ENCODE measurements around the gene UXS1.

- TF ChIP-seq CTCF (conservative IDR thresholded peaks at IDR 0.05; ENCODE audit: low read length) (no peak), EZH2phosphoT487 (IDR thresholded peaks at IDR 0.05; ENCODE audit: borderline replicate concordance) (no peak)
Measured at GRCh38 chr2:106178716-106179115, 15.4 kb downstream of the UXS1 start.

Measured in Loucy (cell line).